Activated T-helper 1 cell treated with anti-CD3 and anti-CD28 coated beads, Interleukin-2, amount 50 U/mL, for 16 hours (primary cell): ENCODE results near the gene ZNF407.

ENCODE experiments used
- DNase-seq, 2 donors: peaks; one replicate each; pipeline ENCODE4 v3.0.0-alpha.2; 2020; ENCODE audit warnings: low read depth in 1 of 2, low spot score in 1 of 2

The ZNF407 gene

GRCh38 chr18:74625157-74625556, 27.5 kb downstream of the ZNF407 start:
- DNase-seq, result no peak

DNA sequence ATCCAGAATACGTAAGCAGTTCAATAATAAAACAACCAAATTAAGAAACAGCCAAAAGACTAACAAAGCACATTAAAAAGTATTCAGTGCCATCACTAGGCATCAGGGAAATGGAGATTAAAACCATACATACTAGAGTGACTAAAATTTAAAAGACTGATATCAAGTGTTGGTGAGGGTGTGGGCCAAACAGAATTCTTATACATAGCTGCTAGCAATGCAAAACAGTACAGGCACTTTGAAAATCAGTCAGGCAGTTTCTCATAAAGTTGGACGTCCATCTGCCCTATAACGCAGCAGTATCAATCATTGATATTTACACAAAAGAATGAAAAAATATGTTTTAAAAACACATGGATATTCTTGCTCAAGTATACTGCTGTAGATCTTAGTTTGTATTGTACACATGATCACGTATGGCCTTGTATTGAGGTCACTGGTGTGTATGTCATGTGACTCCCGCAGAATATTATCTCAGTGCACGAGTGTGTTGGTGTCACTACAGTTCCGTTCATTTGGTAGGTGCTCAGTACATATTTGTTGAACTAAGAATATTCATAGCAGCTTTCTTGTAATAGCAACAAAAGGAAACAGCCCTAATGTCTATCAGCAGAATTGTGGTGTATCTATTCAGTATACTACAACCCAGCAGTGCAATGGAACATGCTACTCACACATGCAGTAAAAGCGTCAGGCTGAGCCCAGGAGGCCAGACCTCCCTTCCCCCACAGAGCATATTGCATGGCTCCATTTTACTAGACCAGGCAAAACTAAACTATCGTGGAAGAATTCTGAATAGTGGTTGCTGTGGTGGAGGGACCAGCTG, 28.6 kb downstream of the ZNF407 start:
- no peak for DNase-seq

GRCh38 chr18:74630804-74631203, 33.1 kb downstream of the ZNF407 start:
- no peak for DNase-seq

GRCh38 chr18:74631212-74631611, 33.5 kb downstream of the ZNF407 start:
- DNase-seq, result no peak

DNA sequence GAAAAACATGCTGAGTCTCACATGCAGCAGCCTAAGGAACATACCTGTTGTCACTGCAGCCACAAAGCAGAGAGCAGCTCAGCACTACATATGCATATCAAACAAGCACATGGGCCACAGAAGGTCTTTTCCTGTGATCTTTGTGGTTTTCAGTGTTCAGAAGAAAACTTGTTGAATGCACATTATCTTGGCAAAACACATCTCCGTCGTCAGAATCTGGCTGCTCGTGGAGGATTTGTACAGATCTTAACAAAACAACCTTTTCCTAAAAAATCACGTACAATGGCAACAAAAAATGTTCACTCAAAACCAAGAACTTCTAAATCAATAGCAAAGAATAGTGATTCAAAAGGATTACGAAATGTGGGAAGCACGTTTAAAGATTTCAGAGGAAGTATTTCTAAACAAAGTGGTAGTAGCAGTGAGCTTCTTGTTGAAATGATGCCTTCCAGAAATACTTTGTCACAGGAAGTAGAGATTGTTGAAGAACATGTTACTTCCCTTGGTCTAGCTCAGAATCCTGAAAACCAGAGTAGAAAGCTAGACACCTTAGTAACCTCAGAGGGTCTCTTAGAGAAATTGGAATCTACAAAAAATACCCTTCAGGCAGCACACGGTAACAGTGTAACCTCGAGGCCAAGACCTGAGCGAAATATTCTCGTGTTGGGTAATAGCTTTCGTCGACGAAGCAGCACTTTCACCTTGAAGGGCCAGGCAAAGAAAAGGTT, 34.1 kb downstream of the ZNF407 start:
- no peak for DNase-seq

- DNase-seq, result no peak
These were observed 34.6 kb downstream of the ZNF407 start for GRCh38 chr18:74632351-74632679.

DNA sequence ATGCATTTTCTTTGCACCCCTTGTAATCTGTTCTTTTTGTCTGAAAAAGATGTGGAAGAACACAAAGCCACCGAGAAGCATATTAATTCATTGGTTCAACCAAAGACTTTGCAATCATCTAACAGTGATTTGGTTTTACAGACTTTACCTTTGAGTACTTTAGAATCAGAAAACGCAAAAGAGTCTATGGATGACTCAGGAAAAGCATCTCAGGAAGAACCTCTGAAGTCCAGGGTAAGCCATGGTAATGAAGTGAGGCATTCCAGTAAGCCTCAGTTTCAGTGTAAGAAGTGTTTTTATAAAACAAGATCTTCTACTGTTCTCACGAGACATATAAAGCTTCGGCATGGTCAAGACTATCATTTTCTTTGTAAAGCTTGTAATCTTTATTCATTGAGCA, 35.2 kb downstream of the ZNF407 start:
- DNase-seq, result no peak

DNA sequence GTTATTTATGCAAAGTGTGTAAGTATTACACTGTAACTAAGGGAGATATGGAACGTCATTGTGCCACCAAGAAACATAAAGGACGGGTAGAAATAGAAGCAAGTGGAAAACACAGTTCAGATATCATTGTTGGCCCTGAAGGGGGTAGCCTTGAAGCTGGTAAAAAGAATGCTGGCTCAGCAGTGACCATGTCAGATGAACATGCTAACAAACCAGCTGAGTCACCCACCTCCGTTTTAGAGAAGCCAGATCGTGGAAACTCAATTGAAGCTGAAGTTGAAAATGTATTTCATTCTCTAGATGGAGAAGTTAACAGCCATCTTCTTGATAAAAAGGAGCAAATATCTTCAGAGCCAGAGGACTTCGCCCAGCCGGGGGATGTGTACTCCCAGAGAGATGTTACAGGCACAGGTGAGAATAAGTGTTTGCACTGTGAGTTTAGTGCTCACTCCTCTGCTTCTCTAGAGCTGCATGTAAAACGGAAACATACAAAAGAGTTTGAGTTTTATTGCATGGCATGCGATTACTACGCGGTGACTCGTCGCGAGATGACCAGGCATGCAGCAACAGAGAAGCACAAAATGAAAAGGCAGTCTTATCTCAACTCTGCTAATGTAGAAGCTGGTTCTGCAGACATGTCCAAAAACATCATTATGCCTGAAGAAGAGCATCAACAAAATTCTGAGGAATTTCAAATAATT, 36.1 kb downstream of the ZNF407 start:
- DNase-seq, result no peak

DNA sequence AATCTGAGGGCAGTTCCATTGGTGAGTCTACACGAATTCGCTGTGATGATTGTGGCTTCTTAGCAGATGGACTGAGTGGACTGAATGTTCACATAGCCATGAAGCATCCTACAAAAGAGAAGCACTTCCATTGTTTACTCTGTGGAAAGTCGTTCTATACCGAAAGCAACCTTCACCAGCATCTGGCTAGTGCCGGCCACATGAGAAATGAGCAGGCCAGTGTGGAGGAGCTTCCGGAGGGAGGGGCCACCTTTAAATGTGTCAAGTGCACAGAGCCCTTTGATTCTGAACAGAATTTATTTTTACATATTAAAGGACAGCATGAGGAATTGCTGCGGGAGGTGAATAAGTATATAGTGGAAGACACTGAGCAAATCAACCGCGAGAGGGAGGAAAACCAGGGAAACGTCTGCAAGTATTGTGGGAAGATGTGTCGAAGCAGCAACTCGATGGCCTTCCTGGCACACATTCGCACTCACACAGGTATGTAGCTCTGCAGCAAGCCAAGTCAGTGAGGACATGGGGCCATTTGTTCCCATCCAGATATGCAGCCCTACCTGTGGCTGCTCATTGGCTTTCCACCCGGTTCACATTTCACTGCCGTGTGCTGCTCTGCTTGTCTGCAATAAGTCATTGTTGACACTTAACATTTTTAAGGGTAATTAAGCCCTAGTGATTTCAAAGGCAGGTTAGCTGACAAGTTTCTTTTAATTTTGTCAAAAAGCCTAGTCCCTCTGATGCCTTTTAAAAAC, 37.7 kb downstream of the ZNF407 start:
- DNase-seq, result no peak

GRCh38 chr18:74637070-74637469, 39.4 kb downstream of the ZNF407 start:
- DNase-seq, result no peak

DNA sequence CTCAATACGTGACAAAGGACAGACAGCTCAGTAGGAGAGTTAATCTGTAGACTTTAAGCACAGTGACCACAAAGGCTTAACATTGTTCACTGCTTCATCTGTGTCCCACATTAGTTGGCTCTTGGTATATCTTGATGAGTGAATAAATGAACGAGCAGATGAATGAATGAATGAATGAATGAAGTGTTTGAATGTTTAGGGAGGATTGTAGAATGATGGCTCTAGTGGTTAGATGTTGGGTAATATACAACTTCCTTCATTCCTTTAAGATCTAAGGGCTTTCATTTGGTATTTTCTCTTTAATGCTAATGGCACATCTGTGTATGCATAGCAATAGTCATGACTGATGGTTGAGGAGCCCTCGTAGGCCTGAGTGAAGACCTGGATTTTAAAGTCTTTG, 40.5 kb downstream of the ZNF407 start:
- no peak for DNase-seq

DNA sequence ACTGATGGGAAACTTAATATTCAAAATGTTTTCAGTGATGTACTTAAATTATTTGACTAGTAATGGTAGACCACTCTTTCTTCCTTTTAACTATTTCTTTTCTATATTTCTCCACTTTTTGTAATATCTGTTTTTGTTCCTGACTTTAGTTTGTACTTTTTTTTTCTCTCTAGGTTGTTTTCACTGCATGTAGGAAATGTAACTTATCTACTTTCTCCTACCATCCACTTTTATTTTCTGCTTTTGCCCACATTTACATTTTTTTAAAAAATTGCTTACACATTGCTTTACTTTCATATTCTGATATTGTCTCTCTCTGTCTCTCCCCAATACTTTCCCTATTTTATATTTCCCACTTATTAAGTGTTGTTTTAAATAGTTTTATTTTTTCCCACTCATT, 47.0 kb downstream of the ZNF407 start:
- DNase-seq, result no peak

GRCh38 chr18:74645679-74646078, 48.0 kb downstream of the ZNF407 start:
- DNase-seq, result no peak

DNA sequence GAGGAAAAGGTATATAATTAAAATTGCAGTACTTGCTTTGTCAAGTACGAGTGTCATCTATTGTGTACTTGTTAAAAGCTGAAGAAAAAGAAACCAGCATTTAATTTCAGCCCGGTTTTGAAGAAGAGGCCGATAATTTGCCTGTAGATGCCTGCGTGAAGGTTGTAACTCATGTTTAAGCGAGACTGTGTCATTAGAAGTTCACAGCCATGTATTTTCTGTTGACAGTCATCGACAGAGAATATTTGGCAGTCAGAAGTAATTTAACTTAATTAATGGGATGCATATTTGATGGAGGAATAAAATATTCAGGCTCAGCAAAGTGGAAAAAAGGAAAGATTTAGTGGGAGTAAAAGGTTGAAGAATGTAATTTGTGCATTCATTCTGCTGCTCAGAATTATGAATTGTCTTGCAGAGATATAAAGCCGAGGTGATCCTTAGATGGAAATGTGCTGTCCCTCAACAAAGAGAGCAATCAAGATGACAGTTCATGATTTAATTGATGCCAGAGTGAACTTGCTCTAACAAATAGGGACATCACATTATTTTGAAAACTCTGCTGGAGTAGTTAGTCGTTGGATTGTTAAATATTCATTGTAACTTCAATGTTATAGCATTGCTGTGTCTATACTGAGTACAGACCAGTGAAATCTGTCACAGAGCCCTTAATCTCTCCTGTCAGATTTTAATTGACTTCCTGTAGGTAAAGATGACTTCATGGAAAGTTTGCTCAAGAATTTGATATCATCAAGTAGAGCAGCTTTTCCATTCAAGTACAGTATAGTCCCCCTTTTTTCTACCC, 53.9 kb downstream of the ZNF407 start:
- no peak for DNase-seq

DNA sequence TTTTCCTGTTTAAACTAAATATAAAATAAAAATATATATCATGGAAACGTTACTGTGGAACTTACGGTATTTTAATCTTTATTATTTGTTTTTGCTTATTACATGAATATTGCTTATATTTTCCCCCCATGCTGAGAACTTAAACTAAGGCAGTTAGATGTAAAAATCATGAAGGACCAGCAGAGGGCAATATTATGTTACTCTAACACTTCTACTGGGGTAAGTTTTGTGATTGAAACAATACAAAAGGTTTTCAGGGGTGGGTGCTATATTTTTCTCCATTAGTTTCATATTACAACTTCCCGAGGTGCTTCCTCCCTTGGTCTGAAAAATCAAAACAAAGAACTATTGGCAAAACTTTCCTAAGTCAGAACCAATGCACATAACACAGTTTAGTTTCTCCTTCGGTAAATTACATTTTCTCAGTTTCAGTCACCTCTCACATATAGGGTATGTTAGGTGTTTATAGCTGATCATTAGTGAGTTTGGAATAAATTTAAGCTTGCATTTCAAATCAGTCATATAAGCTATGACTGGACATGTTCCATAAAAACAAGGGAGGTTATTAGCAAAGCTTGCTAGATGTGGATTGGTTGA, 54.8 kb downstream of the ZNF407 start:
- no peak for DNase-seq

DNA sequence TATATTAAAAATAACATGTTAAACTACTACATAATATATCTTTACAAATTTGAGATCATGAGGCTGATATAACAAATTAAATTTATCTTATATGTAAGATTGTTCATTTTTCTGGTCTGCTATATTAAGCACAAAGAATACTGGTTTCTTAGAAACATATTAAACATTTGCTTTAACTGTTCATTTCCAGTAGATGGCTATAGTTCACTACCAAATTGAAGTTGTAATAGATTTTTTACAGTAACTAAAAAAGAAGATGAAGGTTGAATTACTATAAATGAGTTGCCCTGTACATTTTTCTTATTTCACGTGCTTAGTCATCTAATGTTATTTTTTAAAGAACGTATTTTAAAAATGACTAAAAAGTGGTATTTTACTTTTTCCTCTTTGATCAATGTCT, 57.0 kb downstream of the ZNF407 start:
- DNase-seq, result no peak

- no peak for DNase-seq
These were observed 63.3 kb downstream of the ZNF407 start for GRCh38 chr18:74661008-74661407.

DNA sequence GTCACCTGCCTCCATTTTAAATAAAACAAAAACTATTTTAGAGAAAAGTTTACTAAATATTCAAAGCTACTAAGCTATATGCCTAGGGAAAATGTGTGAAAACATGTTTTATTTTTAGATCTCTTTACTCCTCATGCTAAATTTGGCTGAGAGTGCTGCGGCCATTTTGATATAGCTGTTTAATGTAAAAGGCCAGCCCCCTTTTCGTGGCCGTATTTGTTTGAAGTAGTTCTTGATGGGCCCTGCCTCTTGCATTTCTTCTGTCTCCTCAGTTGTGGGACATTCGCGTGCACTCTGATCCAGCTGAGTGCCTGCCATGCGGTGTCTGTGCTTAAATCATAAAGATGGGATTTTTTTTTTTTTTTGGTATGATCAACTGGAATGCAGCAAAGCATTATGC, 64.0 kb downstream of the ZNF407 start:
- no peak for DNase-seq

DNA sequence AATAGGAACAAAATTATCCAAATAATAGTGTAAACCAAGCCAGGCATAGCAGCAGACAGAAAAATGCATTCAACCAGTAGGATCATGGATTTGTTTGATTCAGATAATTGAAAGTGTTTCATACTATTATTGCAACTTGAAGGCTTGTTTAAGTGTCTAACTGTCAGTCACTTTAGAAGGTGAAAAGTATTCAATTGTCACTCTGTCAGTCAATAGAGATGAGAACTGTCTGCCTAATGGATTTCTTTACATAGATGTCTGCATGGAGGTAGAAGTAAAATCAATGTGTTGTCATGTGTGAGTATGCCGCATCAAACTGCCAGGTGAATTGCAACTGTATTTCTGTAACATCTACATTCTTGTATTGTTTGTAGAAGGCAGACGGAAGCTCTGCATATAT, 65.0 kb downstream of the ZNF407 start:
- no peak for DNase-seq

DNA sequence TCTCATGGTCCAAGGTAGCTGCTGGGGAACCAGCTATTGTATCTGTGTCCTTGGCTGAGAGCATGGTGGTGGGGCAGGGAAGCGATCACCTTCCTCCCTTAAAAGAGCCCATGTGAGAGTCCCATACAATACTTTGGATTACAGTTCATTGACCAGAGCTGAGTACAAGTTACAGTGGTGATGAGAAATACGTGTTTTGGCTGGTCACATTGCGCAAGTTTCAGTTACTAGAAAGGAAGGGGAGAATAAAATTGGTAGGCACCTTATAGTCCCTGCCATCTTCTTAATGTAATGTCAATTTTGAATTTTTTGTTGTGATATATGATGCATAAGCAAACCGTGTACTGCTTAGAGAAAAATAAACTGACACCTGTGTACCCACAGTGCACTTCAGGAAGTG, 67.7 kb downstream of the ZNF407 start:
- no peak for DNase-seq
